Renal cortical epithelial cell (primary cell): Measurements from ENCODE around the gene CACYBP. TPM values are rescaled to one million over a fixed set of nuclear protein-coding genes. Genes with fewer than 3 reads are reported as not detected.
A peak's percentile ranks its signal among the peaks of the same experiment; 100 is the strongest.

Experiments
- DNase-seq: peaks from one replicate; pipeline ENCODE4 v3.0.0-alpha.2; 2011; ENCODE audit warnings: low read depth
- total RNA-seq: library from RNA; depleted of rRNA; stranded (reverse); fragments of >200 nt; gene quantifications from 2 replicates; pipeline ENCODE4 v1.2.3, GENCODE V29; 2014

The CACYBP gene, protein sequence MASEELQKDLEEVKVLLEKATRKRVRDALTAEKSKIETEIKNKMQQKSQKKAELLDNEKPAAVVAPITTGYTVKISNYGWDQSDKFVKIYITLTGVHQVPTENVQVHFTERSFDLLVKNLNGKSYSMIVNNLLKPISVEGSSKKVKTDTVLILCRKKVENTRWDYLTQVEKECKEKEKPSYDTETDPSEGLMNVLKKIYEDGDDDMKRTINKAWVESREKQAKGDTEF
- 118 and 251 TPM in 2 replicates for total RNA-seq

DNA sequence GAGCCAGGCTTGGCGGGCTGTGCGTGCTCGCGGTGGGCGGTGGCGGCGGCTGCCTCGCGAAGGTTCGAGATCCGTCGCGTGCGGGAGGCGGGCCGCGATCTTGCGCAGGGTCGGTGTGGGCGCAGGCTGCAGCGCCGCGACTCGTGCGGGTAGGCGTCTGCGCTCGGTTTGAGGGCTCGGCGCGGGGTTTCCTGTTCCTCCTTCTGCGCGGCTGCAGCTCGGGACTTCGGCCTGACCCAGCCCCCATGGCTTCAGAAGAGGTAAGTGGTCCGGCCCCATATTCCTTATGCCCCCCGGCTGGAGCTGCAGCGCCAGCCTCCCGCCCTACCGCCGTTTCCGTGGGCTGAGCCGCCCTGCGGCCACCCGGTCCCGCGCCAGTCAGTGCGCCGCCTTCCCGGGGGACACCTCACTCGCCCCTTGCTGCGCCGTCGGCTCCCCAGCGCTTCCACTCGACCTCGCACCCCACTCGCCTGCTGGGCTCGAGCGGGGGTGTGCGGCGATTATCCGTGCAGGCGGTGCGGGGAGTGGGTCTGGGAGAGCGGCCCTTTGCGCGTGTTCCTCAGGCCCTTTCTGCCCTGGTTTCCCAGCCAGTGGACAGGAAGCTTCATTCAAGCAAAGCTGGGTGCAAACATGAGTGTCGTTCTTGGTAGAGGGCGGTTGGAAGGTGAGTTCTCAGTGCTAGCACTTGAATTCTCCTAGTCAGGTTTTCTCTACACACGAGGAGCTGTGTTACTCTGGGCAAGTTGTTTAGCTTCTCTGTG lies at the start of gene CACYBP:
Gene CACYBP (plus strand): TSS at position 12 of the 761 bp plus-strand sequence. CDS start 234 bp downstream, at position 246.
- DNase-seq: peak; percentile 50

DNA sequence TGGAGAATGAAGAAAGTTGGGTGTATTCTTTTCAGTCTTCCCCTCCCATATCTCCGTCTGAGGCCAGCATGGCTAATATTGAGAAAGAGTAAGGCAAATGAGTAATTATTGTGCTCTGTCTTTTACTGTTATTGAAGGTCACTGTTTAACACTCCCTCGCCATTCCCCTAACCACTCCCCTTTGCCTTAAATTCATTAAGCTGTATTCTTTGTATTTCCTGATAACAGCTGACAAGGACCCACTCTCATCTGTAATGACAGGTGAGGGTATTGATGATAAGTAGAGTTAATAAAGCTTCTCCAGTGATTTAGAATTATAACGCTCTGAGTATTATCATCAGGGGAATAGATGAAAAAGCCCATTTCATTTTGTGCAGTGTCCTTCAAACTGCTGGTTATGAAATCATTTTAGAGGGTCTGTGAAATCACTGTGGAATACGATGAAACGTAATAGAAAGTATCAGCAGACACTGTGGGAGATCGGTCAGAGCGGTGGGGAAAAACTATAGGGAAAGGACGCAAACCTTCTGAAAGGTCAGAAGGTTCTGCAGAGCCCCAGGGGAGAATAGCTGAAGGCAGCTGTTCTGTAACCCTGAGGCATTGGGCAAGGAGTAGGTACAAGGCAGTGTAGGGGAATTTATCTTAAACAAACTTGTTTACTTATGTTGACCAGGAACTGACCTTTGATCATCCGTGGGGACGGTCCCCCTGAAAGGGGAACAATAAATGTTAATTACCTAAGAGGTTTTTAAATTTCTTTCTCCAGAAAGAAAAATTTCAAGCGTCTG lies 46.3 kb upstream of the CACYBP start:
- no peak for DNase-seq

GRCh38 chr1:174954073-174954460 lies 45.7 kb upstream of the CACYBP start:
- DNase-seq: no peak

- DNase-seq: no peak
Observed at GRCh38 chr1:174954671-174955669, 44.8 kb upstream of the CACYBP start.

GRCh38 chr1:174956086-174956485 lies 43.7 kb upstream of the CACYBP start:
- no peak for DNase-seq

DNA sequence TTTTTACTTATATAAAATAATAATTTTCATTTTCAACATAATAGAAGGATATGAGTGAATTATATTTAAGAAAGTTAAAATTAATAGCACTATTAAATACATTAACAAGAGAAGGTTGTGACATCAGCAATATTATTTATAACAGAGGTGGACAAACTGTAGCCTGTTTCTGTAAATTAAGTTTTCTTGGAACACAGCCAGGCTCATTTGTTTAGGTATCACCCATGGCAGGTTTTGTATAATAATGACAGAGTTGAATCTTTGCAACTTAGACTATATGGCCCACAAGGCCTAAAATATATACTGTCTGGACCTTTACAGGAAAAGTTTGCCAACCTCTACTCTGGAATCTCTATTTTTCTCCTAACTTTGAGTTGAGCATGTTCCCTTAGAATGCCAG lies 42.8 kb upstream of the CACYBP start:
- DNase-seq: no peak

- no peak for DNase-seq
Observed at GRCh38 chr1:174957829-174958228, 41.9 kb upstream of the CACYBP start.

DNA sequence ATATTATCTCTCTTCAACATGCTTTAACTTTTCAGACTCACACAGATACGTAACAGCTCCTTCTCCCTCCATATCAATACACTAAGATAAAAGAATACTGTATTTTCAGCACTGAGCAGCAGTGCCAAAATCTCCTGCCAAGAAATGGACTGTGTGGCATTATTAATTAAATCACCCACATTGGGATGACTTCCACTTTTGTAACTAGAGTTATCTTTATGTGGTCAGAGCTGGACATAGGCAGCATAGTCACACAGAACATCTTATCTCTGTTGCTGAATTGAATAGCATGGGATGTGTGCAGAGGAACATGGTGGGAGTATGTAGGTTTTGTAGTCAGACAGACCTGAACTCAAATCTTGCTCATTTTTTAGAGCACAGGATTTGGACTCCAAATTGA lies 41.4 kb upstream of the CACYBP start:
- DNase-seq: no peak

DNA sequence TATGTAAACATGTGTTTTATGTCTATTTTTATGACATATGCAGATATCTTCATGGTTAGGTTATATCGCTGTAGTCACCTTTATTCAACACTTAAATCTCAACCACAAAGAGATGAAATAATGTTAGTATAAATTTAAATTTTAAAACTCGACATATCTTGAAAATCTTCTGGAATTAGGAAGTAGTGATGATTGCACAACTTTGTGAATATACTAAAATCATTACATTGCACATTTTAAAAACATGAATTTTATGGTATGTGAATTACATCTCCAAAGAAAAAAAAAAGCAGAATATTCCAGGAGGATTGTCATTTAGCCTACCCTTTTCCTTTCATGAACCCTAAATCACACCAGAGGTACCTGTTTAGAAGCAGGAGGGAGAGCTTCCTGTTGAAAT lies 39.4 kb upstream of the CACYBP start:
- no peak for DNase-seq

DNA sequence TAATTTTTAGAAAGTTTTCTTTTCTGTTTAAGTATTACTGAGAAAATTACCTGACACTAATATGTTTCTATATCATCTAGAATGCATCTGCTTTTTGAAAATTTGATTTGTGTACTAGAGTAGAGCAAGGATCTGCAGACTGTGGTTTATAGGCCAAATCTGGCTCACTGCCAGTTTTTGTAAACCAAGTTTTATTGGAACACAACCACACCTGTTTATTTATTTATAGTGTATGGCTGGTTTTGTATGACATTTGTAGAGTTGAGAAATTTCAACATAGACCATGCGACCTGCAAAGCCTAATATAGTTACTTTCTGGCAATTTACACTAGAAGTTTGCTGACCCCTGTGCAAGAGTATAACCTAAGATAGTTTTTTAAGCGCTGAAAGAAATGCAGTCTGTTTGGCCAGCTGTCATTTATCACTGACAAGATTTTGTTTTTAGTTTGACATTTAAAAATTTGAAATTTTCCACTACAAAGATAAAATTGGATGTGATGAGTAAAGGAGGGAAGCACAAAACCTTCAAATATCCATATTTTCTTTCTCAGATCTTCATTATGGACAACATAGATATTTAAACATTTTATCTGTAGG lies 36.1 kb upstream of the CACYBP start:
- no peak for DNase-seq

- peak; percentile 63 for DNase-seq
Observed at GRCh38 chr1:174964261-174964971, 35.3 kb upstream of the CACYBP start.

- DNase-seq: no peak
Observed at GRCh38 chr1:174964972-174965361, 34.8 kb upstream of the CACYBP start.

DNA sequence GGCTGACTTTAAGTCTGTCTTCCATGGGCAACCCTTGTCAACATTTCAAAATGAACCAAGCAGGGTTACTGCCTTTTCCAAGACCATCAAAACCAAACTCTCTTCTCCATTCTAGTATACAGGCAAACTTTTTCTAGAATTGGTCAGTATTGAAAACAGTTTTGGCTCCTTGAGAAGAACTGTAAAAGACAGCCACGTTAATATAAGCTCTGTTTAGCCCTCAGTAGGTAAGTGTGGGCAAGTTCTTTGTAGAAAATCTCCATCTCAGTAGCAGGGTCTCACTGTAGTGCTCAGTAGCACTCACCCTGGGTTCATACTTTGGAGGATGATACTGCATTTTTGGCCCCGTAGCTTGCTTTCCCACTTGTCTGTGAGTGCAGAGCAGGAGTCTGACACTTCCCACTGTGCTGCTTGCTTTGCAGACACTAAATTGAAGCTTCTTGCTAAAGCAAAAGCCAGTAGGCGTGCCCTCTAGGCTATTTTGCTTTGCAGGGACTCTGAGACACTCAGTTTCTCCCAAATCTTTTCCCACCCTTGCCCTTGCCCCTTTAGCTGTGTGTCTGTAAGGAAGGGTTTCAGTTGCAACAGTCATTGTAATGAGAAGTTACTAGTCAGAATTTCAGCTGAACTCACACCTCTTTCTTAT lies 34.3 kb upstream of the CACYBP start:
- no peak for DNase-seq

DNA sequence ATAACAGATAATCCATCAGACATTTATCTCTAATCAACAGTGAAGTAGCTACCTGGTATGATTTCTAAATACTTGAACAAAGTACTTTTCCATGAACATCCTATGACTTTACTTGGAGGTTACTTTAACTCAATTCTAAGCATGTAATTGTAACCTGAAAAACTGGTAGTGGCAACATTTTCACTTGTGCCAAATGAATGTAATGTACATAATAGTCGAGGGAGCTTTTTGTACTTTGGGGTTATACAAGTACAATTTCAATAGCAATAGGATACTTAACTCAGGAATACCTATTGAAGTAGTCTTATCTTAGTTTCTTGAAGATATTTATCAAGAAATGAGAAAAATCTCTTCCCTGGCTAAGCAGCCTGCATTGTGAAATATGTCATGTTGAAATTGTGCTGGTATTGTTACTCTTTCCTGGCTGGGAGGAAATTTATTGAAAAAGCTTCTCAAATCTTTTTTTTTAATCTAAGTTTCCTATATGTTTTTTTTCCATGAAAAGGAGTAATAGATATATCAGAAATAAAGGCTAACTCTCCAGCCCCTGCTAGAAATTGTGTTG lies 33.7 kb upstream of the CACYBP start:
- DNase-seq: no peak

GRCh38 chr1:174967845-174968705 lies 31.7 kb upstream of the CACYBP start:
- no peak for DNase-seq

- peak; percentile 92 for DNase-seq
Observed at GRCh38 chr1:174968750-174969244, 30.9 kb upstream of the CACYBP start.

DNA sequence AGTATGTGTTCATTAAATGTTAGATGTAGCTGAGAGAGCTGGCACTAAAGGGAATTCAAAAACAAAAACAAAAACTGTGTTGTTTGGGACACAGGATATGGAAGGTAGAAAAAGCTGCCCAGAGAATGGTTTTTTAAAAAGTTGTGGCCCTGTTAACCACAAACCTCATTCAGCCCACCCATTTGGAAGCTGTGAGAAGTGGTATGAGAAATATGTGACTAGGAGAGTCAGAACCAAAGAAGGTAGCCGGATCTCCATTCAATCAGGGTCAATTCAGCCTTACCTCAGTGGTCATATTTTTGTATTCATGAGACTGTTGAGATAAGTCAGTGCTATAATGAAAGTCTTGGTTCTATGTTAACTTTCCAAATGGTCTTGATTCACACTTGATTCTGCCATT lies 29.8 kb upstream of the CACYBP start:
- peak; percentile 60 for DNase-seq

DNA sequence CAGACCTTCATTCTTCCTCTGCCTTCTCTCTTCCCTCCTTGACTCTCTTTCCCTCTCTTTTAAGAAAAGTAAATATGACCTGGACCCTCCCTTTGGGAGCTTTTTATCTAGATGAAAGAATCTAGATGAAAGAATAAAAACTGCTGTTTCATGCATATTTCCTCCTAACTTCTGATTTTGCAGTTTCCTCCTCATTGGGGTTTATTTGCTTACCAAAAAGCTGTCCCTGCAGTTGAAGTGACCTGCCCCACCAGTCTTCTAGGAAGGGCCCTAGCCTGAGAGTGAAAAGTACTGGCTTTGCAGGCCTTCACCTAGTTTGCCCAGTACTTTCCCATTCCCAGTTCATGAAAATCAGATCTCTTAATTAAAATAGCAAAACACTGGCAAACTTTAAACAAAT lies 28.3 kb upstream of the CACYBP start:
- no peak for DNase-seq
